Measurements from ENCODE around the gene CNNM3. TPM values are rescaled to one million over a fixed set of nuclear protein-coding genes. Genes with fewer than 3 reads are reported as not detected.

CNNM3 gene
- total and polyA plus RNA-seq, 4 donors = 10.0 to 19.8 (median 16.1) TPM

DNA sequence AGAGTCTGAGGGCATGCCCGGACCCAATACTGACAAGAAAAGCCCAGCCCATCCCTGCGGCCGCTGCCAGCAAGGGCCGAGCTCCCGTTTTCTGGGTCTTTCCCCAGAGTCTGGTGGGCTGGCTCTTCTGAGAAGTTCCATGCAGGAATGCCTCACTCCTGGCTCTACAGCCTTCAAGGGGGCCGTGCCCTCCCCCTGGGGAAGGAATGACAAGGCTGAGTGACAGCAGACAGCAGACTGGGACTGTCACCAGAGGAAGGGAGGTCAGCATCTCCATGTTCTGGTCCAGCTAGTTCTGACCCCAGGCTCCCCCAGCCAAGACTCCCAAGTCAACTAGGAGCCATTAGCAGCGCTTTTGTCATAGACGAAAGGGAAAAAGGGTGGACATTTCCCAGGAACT, 66.8 kb downstream of the CNNM3 start:
- Histone ChIP-seq H3K36me3 (ENCODE audit: control insufficient read depth in 4 of 4, insufficient read depth in 3 of 4, low read depth in 1 of 4, low read length in 3 of 4) (no peaks in the 10 kb centered on the region), H3K9ac (ENCODE audit: low read depth in 1 of 2, low read length in 2 of 2) (no peak overlapping the region), H3K27me3 (ENCODE audit: control insufficient read depth in 4 of 4, insufficient read depth in 4 of 4, low read length in 3 of 4) (no peaks in the 10 kb centered on the region), H3K4me1 (ENCODE audit: control insufficient read depth in 4 of 4, insufficient read depth in 4 of 4, low read length in 3 of 4) (peaks cover 0 to 12% (median 0%) of the 10 kb centered on the region in 4 donors), H3K4me3 (ENCODE audit: low read depth in 1 of 3, low read length in 3 of 3) (no peak overlapping the region), H3K27ac (ENCODE audit: low read depth in 1 of 2, low read length in 2 of 2) (no peak overlapping the region), H3K9me3 (ENCODE audit: control insufficient read depth in 4 of 4, low read length in 3 of 4) (no peaks in the 10 kb centered on the region)
- TF ChIP-seq YY1 (IDR thresholded peaks at IDR 0.05) = no peak
- TF ChIP-seq HNF4A (conservative IDR thresholded peaks at IDR 0.05) = no peak
- no peak for TF ChIP-seq JUND (IDR thresholded peaks at IDR 0.05)
- no peak for TF ChIP-seq RAD21 (IDR thresholded peaks at IDR 0.05)
- TF ChIP-seq NR2F2 (IDR thresholded peaks at IDR 0.05) = no peak
- no peak for TF ChIP-seq FOXA1 (IDR thresholded peaks at IDR 0.05)
- TF ChIP-seq GABPA (IDR thresholded peaks at IDR 0.05 in 1 of 2, conservative IDR thresholded peaks at IDR 0.05 in 1 of 2) = no peak
- no peak for TF ChIP-seq RXRA (IDR thresholded peaks at IDR 0.05)
- TF ChIP-seq, protein P1, sequence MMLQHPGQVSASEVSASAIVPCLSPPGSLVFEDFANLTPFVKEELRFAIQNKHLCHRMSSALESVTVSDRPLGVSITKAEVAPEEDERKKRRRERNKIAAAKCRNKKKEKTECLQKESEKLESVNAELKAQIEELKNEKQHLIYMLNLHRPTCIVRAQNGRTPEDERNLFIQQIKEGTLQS (IDR thresholded peaks at IDR 0.05) = no peak
- TF ChIP-seq SP1 (IDR thresholded peaks at IDR 0.05) = no peak
- no peak for DNase-seq (ENCODE audit: low spot score)
- 91% methylated on average over 8 of the region's 8 CpGs for WGBS

DNA sequence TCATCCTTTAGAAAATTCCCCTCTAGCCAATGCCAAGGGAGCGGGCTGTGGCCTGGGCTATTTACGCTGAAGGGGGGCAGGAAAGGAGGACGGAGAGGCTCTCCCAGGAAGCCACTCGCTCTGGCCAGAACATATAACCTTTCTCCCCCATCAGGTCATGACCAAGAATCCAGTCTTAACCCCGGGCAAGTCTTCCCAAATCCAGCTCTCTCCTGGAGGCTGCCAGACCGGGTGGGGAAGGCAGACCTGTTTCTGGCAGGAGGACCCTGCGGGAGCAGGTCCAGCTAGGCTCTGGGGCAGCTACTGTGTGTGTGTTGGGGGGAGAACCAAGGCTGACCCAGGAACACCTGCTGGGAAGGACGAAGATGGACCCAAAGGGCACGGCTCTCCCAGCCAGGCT, 67.2 kb downstream of the CNNM3 start:
- 85% methylated on average over 9 of the region's 9 CpGs for WGBS
- Histone ChIP-seq H3K36me3 (ENCODE audit: control insufficient read depth in 4 of 4, insufficient read depth in 3 of 4, low read depth in 1 of 4, low read length in 3 of 4) (no peaks in the 10 kb centered on the region), H3K27ac (ENCODE audit: low read depth in 1 of 2, low read length in 2 of 2) (no peak overlapping the region), H3K27me3 (ENCODE audit: control insufficient read depth in 4 of 4, insufficient read depth in 4 of 4, low read length in 3 of 4) (no peaks in the 10 kb centered on the region), H3K9ac (ENCODE audit: low read depth in 1 of 2, low read length in 2 of 2) (no peak overlapping the region), H3K4me1 (ENCODE audit: control insufficient read depth in 4 of 4, insufficient read depth in 4 of 4, low read length in 3 of 4) (peaks cover 0 to 12% (median 0%) of the 10 kb centered on the region in 4 donors), H3K9me3 (ENCODE audit: control insufficient read depth in 4 of 4, low read length in 3 of 4) (no peaks in the 10 kb centered on the region), H3K4me3 (ENCODE audit: low read depth in 1 of 3, low read length in 3 of 3) (no peak overlapping the region)
- DNase-seq (ENCODE audit: low spot score) = no peak
- TF ChIP-seq FOXA2 (IDR thresholded peaks at IDR 0.05) = no peak
- TF ChIP-seq, protein P2, sequence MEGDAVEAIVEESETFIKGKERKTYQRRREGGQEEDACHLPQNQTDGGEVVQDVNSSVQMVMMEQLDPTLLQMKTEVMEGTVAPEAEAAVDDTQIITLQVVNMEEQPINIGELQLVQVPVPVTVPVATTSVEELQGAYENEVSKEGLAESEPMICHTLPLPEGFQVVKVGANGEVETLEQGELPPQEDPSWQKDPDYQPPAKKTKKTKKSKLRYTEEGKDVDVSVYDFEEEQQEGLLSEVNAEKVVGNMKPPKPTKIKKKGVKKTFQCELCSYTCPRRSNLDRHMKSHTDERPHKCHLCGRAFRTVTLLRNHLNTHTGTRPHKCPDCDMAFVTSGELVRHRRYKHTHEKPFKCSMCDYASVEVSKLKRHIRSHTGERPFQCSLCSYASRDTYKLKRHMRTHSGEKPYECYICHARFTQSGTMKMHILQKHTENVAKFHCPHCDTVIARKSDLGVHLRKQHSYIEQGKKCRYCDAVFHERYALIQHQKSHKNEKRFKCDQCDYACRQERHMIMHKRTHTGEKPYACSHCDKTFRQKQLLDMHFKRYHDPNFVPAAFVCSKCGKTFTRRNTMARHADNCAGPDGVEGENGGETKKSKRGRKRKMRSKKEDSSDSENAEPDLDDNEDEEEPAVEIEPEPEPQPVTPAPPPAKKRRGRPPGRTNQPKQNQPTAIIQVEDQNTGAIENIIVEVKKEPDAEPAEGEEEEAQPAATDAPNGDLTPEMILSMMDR (IDR thresholded peaks at IDR 0.05; ENCODE audit: low read depth, low read length, missing input control) = no peak
- no peak for TF ChIP-seq RAD21 (IDR thresholded peaks at IDR 0.05)
- TF ChIP-seq NR2F2 (IDR thresholded peaks at IDR 0.05) = peak; percentile 65
- TF ChIP-seq RXRA (IDR thresholded peaks at IDR 0.05) = no peak
- TF ChIP-seq, protein P1 (IDR thresholded peaks at IDR 0.05) = no peak
- TF ChIP-seq YY1 (IDR thresholded peaks at IDR 0.05) = no peak

Small RNA genes within 50 kb of the gene (small RNA-seq; reads per million reads assigned to genes)
- not detected for gene MIR3127

Other genes starting within 250 kb of the CNNM3 start
- 10 to 100 TPM; 27.2 to 30.5 TPM for gene KANSL3, start 178.0 kb upstream of the CNNM3 start, total RNA-seq
- gene KANSL3, start 178.0 kb upstream of the CNNM3 start, polyA plus RNA-seq = 1 to 10 TPM; 8.3 to 10.0 TPM
- gene FER1L5, start 173.5 kb upstream of the CNNM3 start, total RNA-seq = under 1 TPM in 1 of 2 donors, not detected in 1; under 0.01 TPM
- not detected for gene FER1L5, start 173.5 kb upstream of the CNNM3 start, polyA plus RNA-seq
- 10 to 100 TPM; 12.0 to 15.1 TPM for gene LMAN2L, start 76.2 kb upstream of the CNNM3 start, total RNA-seq
- gene LMAN2L, start 76.2 kb upstream of the CNNM3 start, polyA plus RNA-seq = 10 to 100 TPM in 1 of 2 donors, 1 to 10 TPM in 1; 6.4 to 12.6 TPM
- gene CNNM4, start 55.4 kb upstream of the CNNM3 start, total RNA-seq = 1 to 10 TPM; 1.9 to 2.2 TPM
- 1 to 10 TPM in 1 of 2 donors, under 1 TPM in 1; 0.82 to 2.3 TPM for gene CNNM4, start 55.4 kb upstream of the CNNM3 start, polyA plus RNA-seq
- gene ANKRD23, start 27.8 kb downstream of the CNNM3 start, total RNA-seq = 1 to 10 TPM; 1.4 to 4.2 TPM
- 1 to 10 TPM in 1 of 2 donors, under 1 TPM in 1; 0.82 to 2.4 TPM for gene ANKRD23, start 27.8 kb downstream of the CNNM3 start, polyA plus RNA-seq
- 1 to 10 TPM; 4.7 to 9.3 TPM for gene ANKRD39, start 41.7 kb downstream of the CNNM3 start, total RNA-seq
- 10 to 100 TPM; 12.1 to 22.7 TPM for gene ANKRD39, start 41.7 kb downstream of the CNNM3 start, polyA plus RNA-seq
- 10 to 100 TPM; 13.3 to 23.2 TPM for gene SEMA4C, start 53.8 kb downstream of the CNNM3 start, total RNA-seq
- 10 to 100 TPM in 1 of 2 donors, 1 to 10 TPM in 1; 3.7 to 13.0 TPM for gene SEMA4C, start 53.8 kb downstream of the CNNM3 start, polyA plus RNA-seq
- 10 to 100 TPM in 1 of 2 donors, not detected in 1; 27.3 TPM for gene FAM178B, start 170.3 kb downstream of the CNNM3 start, total RNA-seq
- not detected for gene FAM178B, start 170.3 kb downstream of the CNNM3 start, polyA plus RNA-seq

Data from liver (tissue), 10 donors.